Measurements from ENCODE around the gene ZNF287. TPM values are rescaled to one million over a fixed set of nuclear protein-coding genes. Genes with fewer than 3 reads are reported as not detected.

ZNF287 gene
- total RNA-seq, 1 donor from 2014 or later = 5.7 TPM

DNA sequence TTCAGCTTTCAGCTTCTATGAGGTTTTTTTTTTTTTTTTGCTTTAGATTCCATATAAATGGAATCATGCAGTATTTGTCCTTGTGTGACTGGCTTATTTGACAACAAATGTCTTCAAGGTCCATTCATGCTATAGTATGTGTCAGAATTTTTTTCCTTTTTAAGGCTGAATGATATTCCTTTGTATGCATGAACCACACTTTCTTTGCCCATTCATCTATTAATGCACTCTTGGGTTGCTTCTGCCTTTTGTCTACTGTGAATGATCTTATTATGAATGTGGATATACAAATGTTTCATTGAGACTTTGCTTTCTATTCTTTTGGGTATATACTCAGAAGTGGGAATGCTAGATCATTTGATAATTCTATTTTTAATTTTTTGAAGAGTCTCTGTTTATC lies 50.0 kb downstream of the ZNF287 start:
- peaks cover 4 to 10% (median 6%) of the 10 kb centered on the region in 3 donors for H3K4me1 ChIP-seq (ENCODE audit: control insufficient read depth in 3 of 3, insufficient read depth in 3 of 3, low read length in 3 of 3)
- no peaks in the 10 kb centered on the region for H3K36me3 ChIP-seq (ENCODE audit: control insufficient read depth in 3 of 3, insufficient read depth in 3 of 3, low read length in 3 of 3)
- no peak overlapping the region for H3K27ac ChIP-seq (ENCODE audit: low read depth, low read length)
- peaks cover 3 to 12% (median 9%) of the 10 kb centered on the region in 3 donors for H3K27me3 ChIP-seq (ENCODE audit: control insufficient read depth in 3 of 3, insufficient read depth in 3 of 3, low read length in 3 of 3)
- no peaks in the 10 kb centered on the region for H3K9me3 ChIP-seq (ENCODE audit: control insufficient read depth in 3 of 3, low read length in 3 of 3)
- no peak overlapping the region for H3K4me3 ChIP-seq (ENCODE audit: low read length in 3 of 3)
- H3K9ac ChIP-seq (ENCODE audit: low read depth in 1 of 3, low read length in 3 of 3) = no peak overlapping the region

- H3K27ac ChIP-seq (ENCODE audit: low read depth, low read length) = no peak overlapping the region
- peaks cover 4 to 10% (median 6%) of the 10 kb centered on the region in 3 donors for H3K4me1 ChIP-seq (ENCODE audit: control insufficient read depth in 3 of 3, insufficient read depth in 3 of 3, low read length in 3 of 3)
- no peak overlapping the region for H3K4me3 ChIP-seq (ENCODE audit: low read length in 3 of 3)
- H3K9ac ChIP-seq (ENCODE audit: low read depth in 1 of 3, low read length in 3 of 3) = no peak overlapping the region
- peaks cover 3 to 12% (median 9%) of the 10 kb centered on the region in 3 donors for H3K27me3 ChIP-seq (ENCODE audit: control insufficient read depth in 3 of 3, insufficient read depth in 3 of 3, low read length in 3 of 3)
- H3K36me3 ChIP-seq (ENCODE audit: control insufficient read depth in 3 of 3, insufficient read depth in 3 of 3, low read length in 3 of 3) = no peaks in the 10 kb centered on the region
- H3K9me3 ChIP-seq (ENCODE audit: control insufficient read depth in 3 of 3, low read length in 3 of 3) = no peaks in the 10 kb centered on the region
These were observed 51.5 kb downstream of the ZNF287 start for GRCh38 chr17:16517477-16517876.

DNA sequence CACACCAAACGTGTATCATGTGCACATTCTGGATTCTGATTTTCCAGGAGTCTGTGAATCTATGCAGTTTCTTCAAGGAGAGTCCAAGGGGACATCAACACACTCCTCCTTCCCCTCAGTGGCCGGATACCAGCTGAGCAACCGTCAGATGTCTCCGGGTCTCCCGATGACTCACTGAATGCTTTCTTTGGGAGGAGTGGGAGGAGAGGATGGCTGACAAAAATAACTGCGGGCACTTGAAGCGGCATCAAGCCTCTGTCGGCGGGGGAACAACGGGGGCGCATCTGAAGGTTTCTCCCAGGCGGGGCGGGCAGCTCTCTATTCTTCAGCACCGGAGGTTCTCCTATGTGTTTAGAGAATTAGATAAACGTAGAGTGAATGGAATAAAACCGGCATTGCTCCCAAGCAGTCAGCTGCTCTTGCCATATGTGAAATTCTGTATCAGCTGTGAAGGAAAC lies 52.4 kb downstream of the ZNF287 start:
- Histone ChIP-seq H3K4me1 (ENCODE audit: control insufficient read depth in 3 of 3, insufficient read depth in 3 of 3, low read length in 3 of 3) (peaks cover 4 to 10% (median 6%) of the 10 kb centered on the region in 3 donors), H3K9ac (ENCODE audit: low read depth in 1 of 3, low read length in 3 of 3) (peak overlapping the region in 1 of 3 donors; percentile 16), H3K27me3 (ENCODE audit: control insufficient read depth in 3 of 3, insufficient read depth in 3 of 3, low read length in 3 of 3) (peaks cover 3 to 12% (median 9%) of the 10 kb centered on the region in 3 donors), H3K36me3 (ENCODE audit: control insufficient read depth in 3 of 3, insufficient read depth in 3 of 3, low read length in 3 of 3) (no peaks in the 10 kb centered on the region), H3K9me3 (ENCODE audit: control insufficient read depth in 3 of 3, low read length in 3 of 3) (no peaks in the 10 kb centered on the region), H3K27ac (ENCODE audit: low read depth, low read length) (no peak overlapping the region), H3K4me3 (ENCODE audit: low read length in 3 of 3) (peak overlapping the region in 2 of 3 donors; percentile 29)

GRCh38 chr17:16515933-16516332 lies 53.1 kb downstream of the ZNF287 start:
- peaks cover 4 to 7% (median 4%) of the 10 kb centered on the region in 3 donors for H3K4me1 ChIP-seq (ENCODE audit: control insufficient read depth in 3 of 3, insufficient read depth in 3 of 3, low read length in 3 of 3)
- H3K27ac ChIP-seq (ENCODE audit: low read depth, low read length) = no peak overlapping the region
- no peaks in the 10 kb centered on the region for H3K9me3 ChIP-seq (ENCODE audit: control insufficient read depth in 3 of 3, low read length in 3 of 3)
- H3K9ac ChIP-seq (ENCODE audit: low read depth in 1 of 3, low read length in 3 of 3) = peak overlapping the region in 1 of 3 donors; percentile 21
- no peaks in the 10 kb centered on the region for H3K36me3 ChIP-seq (ENCODE audit: control insufficient read depth in 3 of 3, insufficient read depth in 3 of 3, low read length in 3 of 3)
- H3K4me3 ChIP-seq (ENCODE audit: low read length in 3 of 3) = no peak overlapping the region
- peaks cover 3 to 12% (median 9%) of the 10 kb centered on the region in 3 donors for H3K27me3 ChIP-seq (ENCODE audit: control insufficient read depth in 3 of 3, insufficient read depth in 3 of 3, low read length in 3 of 3)

- Histone ChIP-seq H3K4me3 (ENCODE audit: low read length in 3 of 3) (no peak overlapping the region), H3K36me3 (ENCODE audit: control insufficient read depth in 3 of 3, insufficient read depth in 3 of 3, low read length in 3 of 3) (no peaks in the 10 kb centered on the region), H3K27me3 (ENCODE audit: control insufficient read depth in 3 of 3, insufficient read depth in 3 of 3, low read length in 3 of 3) (peaks cover 3 to 9% (median 7%) of the 10 kb centered on the region in 3 donors), H3K4me1 (ENCODE audit: control insufficient read depth in 3 of 3, insufficient read depth in 3 of 3, low read length in 3 of 3) (peaks cover 4 to 6% (median 4%) of the 10 kb centered on the region in 3 donors), H3K9ac (ENCODE audit: low read depth in 1 of 3, low read length in 3 of 3) (no peak overlapping the region), H3K27ac (ENCODE audit: low read depth, low read length) (no peak overlapping the region), H3K9me3 (ENCODE audit: control insufficient read depth in 3 of 3, low read length in 3 of 3) (no peaks in the 10 kb centered on the region)
These were observed 55.1 kb downstream of the ZNF287 start for GRCh38 chr17:16513873-16514272.

GRCh38 chr17:16512011-16512410 lies 57.0 kb downstream of the ZNF287 start:
- Histone ChIP-seq H3K27me3 (ENCODE audit: control insufficient read depth in 3 of 3, insufficient read depth in 3 of 3, low read length in 3 of 3) (peaks cover under 1 to 9% (median 3%) of the 10 kb centered on the region in 3 donors), H3K4me3 (ENCODE audit: low read length in 3 of 3) (no peak overlapping the region), H3K27ac (ENCODE audit: low read depth, low read length) (no peak overlapping the region), H3K4me1 (ENCODE audit: control insufficient read depth in 3 of 3, insufficient read depth in 3 of 3, low read length in 3 of 3) (peaks cover 2 to 6% (median 4%) of the 10 kb centered on the region in 3 donors), H3K9ac (ENCODE audit: low read depth in 1 of 3, low read length in 3 of 3) (no peak overlapping the region), H3K9me3 (ENCODE audit: control insufficient read depth in 3 of 3, low read length in 3 of 3) (no peaks in the 10 kb centered on the region), H3K36me3 (ENCODE audit: control insufficient read depth in 3 of 3, insufficient read depth in 3 of 3, low read length in 3 of 3) (no peaks in the 10 kb centered on the region)

DNA sequence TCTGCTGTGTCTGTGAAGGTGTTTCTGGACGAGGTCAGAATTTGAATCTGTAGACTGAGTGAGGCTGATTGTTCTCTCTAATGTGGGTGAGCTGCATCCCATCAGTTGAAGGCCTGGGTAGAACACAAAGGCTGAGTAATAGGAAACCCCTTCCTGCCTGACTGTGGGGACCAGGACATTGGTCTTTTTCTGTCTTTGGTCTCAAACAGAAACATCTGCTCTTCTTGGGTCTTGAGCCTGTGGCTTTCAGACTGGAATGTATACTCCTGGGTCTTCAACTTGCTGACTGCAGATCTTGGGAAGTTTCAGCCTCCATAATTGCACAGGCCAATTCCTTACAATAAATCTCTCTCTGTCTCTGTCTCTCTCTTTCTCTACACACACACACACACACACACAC lies 57.4 kb downstream of the ZNF287 start:
- Histone ChIP-seq H3K4me1 (ENCODE audit: control insufficient read depth in 3 of 3, insufficient read depth in 3 of 3, low read length in 3 of 3) (peaks cover 0 to 5% (median 1%) of the 10 kb centered on the region in 3 donors), H3K36me3 (ENCODE audit: control insufficient read depth in 3 of 3, insufficient read depth in 3 of 3, low read length in 3 of 3) (no peaks in the 10 kb centered on the region), H3K27me3 (ENCODE audit: control insufficient read depth in 3 of 3, insufficient read depth in 3 of 3, low read length in 3 of 3) (peaks cover 0 to 9% (median 3%) of the 10 kb centered on the region in 3 donors), H3K9ac (ENCODE audit: low read depth in 1 of 3, low read length in 3 of 3) (no peak overlapping the region), H3K27ac (ENCODE audit: low read depth, low read length) (no peak overlapping the region), H3K9me3 (ENCODE audit: control insufficient read depth in 3 of 3, low read length in 3 of 3) (no peaks in the 10 kb centered on the region), H3K4me3 (ENCODE audit: low read length in 3 of 3) (no peak overlapping the region)

- no peaks in the 10 kb centered on the region for H3K4me1 ChIP-seq (ENCODE audit: control insufficient read depth in 3 of 3, insufficient read depth in 3 of 3, low read length in 3 of 3)
- H3K27me3 ChIP-seq (ENCODE audit: control insufficient read depth in 3 of 3, insufficient read depth in 3 of 3, low read length in 3 of 3) = no peaks in the 10 kb centered on the region
- no peaks in the 10 kb centered on the region for H3K36me3 ChIP-seq (ENCODE audit: control insufficient read depth in 3 of 3, insufficient read depth in 3 of 3, low read length in 3 of 3)
- no peak overlapping the region for H3K9ac ChIP-seq (ENCODE audit: low read depth in 1 of 3, low read length in 3 of 3)
- no peak overlapping the region for H3K27ac ChIP-seq (ENCODE audit: low read depth, low read length)
- H3K9me3 ChIP-seq (ENCODE audit: control insufficient read depth in 3 of 3, low read length in 3 of 3) = no peaks in the 10 kb centered on the region
- H3K4me3 ChIP-seq (ENCODE audit: low read length in 3 of 3) = no peak overlapping the region
These were observed 61.0 kb downstream of the ZNF287 start for GRCh38 chr17:16507918-16508533.

DNA sequence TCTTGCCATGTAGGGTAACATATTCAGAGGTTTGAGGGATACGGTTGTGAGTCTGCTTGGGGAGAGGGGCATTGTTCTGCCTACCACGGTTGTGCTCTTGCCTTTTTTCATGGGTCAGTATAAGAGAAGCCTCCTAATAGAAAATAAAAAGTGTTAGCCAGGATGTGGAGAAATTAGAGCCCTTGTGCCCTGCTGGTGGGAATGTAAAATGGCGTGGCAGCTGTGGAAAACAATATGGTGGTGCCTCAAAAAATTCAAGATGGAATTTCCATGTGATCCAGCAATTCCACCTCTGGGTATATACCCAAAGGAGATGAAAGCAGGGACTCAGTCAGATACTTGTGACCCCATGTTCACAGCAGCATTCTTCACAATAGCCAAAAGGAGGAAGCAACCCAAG lies 62.8 kb downstream of the ZNF287 start:
- Histone ChIP-seq H3K4me3 (ENCODE audit: low read length in 3 of 3) (no peak overlapping the region), H3K4me1 (ENCODE audit: control insufficient read depth in 3 of 3, insufficient read depth in 3 of 3, low read length in 3 of 3) (no peaks in the 10 kb centered on the region), H3K36me3 (ENCODE audit: control insufficient read depth in 3 of 3, insufficient read depth in 3 of 3, low read length in 3 of 3) (no peaks in the 10 kb centered on the region), H3K27me3 (ENCODE audit: control insufficient read depth in 3 of 3, insufficient read depth in 3 of 3, low read length in 3 of 3) (no peaks in the 10 kb centered on the region), H3K9ac (ENCODE audit: low read depth in 1 of 3, low read length in 3 of 3) (no peak overlapping the region), H3K27ac (ENCODE audit: low read depth, low read length) (no peak overlapping the region), H3K9me3 (ENCODE audit: control insufficient read depth in 3 of 3, low read length in 3 of 3) (no peaks in the 10 kb centered on the region)

DNA sequence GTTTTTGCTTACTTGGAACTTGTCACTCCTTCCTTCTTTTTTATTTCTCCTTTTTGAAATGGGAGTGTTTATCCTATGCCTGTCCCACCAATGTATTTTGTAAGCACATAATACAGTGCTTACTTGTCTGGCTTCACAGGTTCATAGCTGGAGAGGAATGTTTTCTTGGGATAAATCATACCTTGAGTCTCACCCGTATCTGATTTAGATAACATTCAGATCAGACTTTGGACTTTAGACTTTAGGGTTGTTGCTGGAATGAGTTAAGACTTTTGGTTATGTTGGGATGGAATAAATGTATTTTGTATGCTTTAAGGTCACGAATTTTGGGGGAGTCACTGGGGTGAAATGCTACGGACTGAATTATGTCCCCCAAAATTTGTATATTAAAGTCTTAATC lies 64.0 kb downstream of the ZNF287 start:
- Histone ChIP-seq H3K4me3 (ENCODE audit: low read length in 3 of 3) (no peak overlapping the region), H3K27me3 (ENCODE audit: control insufficient read depth in 3 of 3, insufficient read depth in 3 of 3, low read length in 3 of 3) (no peaks in the 10 kb centered on the region), H3K4me1 (ENCODE audit: control insufficient read depth in 3 of 3, insufficient read depth in 3 of 3, low read length in 3 of 3) (no peaks in the 10 kb centered on the region)

More for the DNA sequence above, 64.0 kb downstream of the ZNF287 start:
- Histone ChIP-seq H3K9ac (ENCODE audit: low read depth in 1 of 3, low read length in 3 of 3) (no peak overlapping the region), H3K36me3 (ENCODE audit: control insufficient read depth in 3 of 3, insufficient read depth in 3 of 3, low read length in 3 of 3) (no peaks in the 10 kb centered on the region), H3K27ac (ENCODE audit: low read depth, low read length) (no peak overlapping the region), H3K9me3 (ENCODE audit: control insufficient read depth in 3 of 3, low read length in 3 of 3) (no peaks in the 10 kb centered on the region)
